Naive thymus-derived CD8-positive, alpha-beta T cell (primary cell): ENCODE measurements around the gene MFAP5. TPM values are rescaled to one million over a fixed set of nuclear protein-coding genes. Genes with fewer than 3 reads are reported as not detected.
A peak's percentile ranks its signal among the peaks of the same experiment; 100 is the strongest.

ENCODE experiments used
- ATAC-seq, 2 donors: fragments of 150-1000 bp; cut with Tn5 transposase in 1 of 2; sonication (Bioruptor Pico), chemical (Tn5 transposase) in 1 of 2; 1 replicate in 1 of 2; 2 replicates in 1 of 2; pipeline ENCODE4 v1.10.0; 2021; ENCODE audit warnings: mild to moderate bottlenecking in 2 of 2, moderate library complexity in 2 of 2
- POLR2A ChIA-PET: fragments of 350-600 bp; sonication (Branson Sonifier 250); formaldehyde crosslinking; loops from one replicate; lab custom pipeline; 2021; ENCODE audit warnings: antibody characterized with exemption; lab: Charles Lee
- DNase-seq, 10 donors: peaks; one replicate each; pipeline versions ENCODE4 v3.0.0 to v3.0.0-alpha.2; 2020 to 2022
- H3K27ac Mint-ChIP-seq, 10 donors: one replicate each; pipeline ENCODE4 v1.8.0; 2020 to 2022; ENCODE audit warnings: mild to moderate bottlenecking in 10 of 10, mixed read lengths in 10 of 10, moderate library complexity in 4 of 10, inconsistent platforms in 1 of 10
- H3K27me3 Mint-ChIP-seq, 5 donors: one replicate each; pipeline ENCODE4 v1.8.0; 2021 to 2022; ENCODE audit warnings: mixed read lengths in 5 of 5
- H3K36me3 Mint-ChIP-seq, 3 donors: one replicate each; pipeline ENCODE4 v1.8.0; 2020 to 2022; ENCODE audit warnings: mixed read lengths in 3 of 3, mild to moderate bottlenecking in 2 of 3, inconsistent platforms in 1 of 3
- H3K4me1 Mint-ChIP-seq, 4 donors: one replicate each; pipeline ENCODE4 v1.8.0; 2021 to 2022; ENCODE audit warnings: mixed read lengths in 4 of 4
- H3K4me3 Mint-ChIP-seq, 10 donors: one replicate each; pipeline ENCODE4 v1.8.0; 2020 to 2022; ENCODE audit warnings: mild to moderate bottlenecking in 10 of 10, mixed read lengths in 10 of 10, moderate library complexity in 6 of 10, inconsistent platforms in 1 of 10
- H3K9me3 Mint-ChIP-seq, 9 donors: one replicate each; pipeline ENCODE4 v1.8.0; 2020 to 2022; ENCODE audit warnings: mixed read lengths in 9 of 9, mild to moderate bottlenecking in 3 of 9, inconsistent platforms in 1 of 9, moderate library complexity in 1 of 9
- polyA plus RNA-seq, 3 donors: library from polyadenylated mRNA; unstranded; fragments of 300-500 nt; fragmentation: Illumina TruSeq; gene quantifications; one replicate each; pipeline ENCODE4 v1.2.3, GENCODE V29; 2021
- total RNA-seq, 8 experiments: library from RNA in 2 of 8; stranded (reverse) in 2 of 8; gene quantifications; one replicate each; pipeline ENCODE4 v1.2.3 and lab custom pipeline; 2021 to 2026

Gene MFAP5
- total and polyA plus RNA-seq, 5 experiments from 2014 or later = not detected

GRCh38 chr12:8667270-8667669 lies 4.6 kb upstream of the MFAP5 start:
- Mint-ChIP-seq H3K27ac (no peak overlapping the region), H3K4me1 (peaks cover 0 to 8% (median 0%) of the 10 kb centered on the region in 4 donors), H3K4me3 (no peak overlapping the region), H3K36me3 (no peaks in the 10 kb centered on the region), H3K27me3 (peaks cover 0 to 11% (median 6%) of the 10 kb centered on the region in 5 donors), H3K9me3 (peaks cover 0 to 4% (median 0%) of the 10 kb centered on the region in 9 donors)
- no peak for ATAC-seq
- DNase-seq = no peak
- POLR2A ChIA-PET = no interaction called here

- POLR2A ChIA-PET = no interaction called here
- DNase-seq = no peak
- Mint-ChIP-seq H3K27ac (no peak overlapping the region), H3K4me1 (peaks cover 0 to 8% (median 0%) of the 10 kb centered on the region in 4 donors), H3K4me3 (no peak overlapping the region), H3K9me3 (peaks cover 0 to 4% (median 0%) of the 10 kb centered on the region in 9 donors), H3K36me3 (no peaks in the 10 kb centered on the region), H3K27me3 (peaks cover 0 to 11% (median 5%) of the 10 kb centered on the region in 5 donors)
- ATAC-seq = no peak
Observed at GRCh38 chr12:8665759-8666158, 3.1 kb upstream of the MFAP5 start.

- H3K27ac Mint-ChIP-seq = peak overlapping the region in 1 of 10 donors; percentile 3
Observed at GRCh38 chr12:8664228-8664913, 1.7 kb upstream of the MFAP5 start.

GRCh38 chr12:8661751-8662150 lies 875 bp downstream of the MFAP5 start:
- Mint-ChIP-seq H3K9me3 (no peaks in the 10 kb centered on the region), H3K4me1 (no peaks in the 10 kb centered on the region), H3K27ac (no peak overlapping the region), H3K4me3 (no peak overlapping the region), H3K36me3 (no peaks in the 10 kb centered on the region), H3K27me3 (peaks cover 0 to 11% (median 5%) of the 10 kb centered on the region in 5 donors)
- ATAC-seq (no peak), DNase-seq (no peak)
- POLR2A ChIA-PET = no interaction called here

More at GRCh38 chr12:8664228-8664913, 1.7 kb upstream of the MFAP5 start:
- H3K9me3 Mint-ChIP-seq = peaks cover 0 to 1% (median 0%) of the 10 kb centered on the region in 9 donors
- POLR2A ChIA-PET = no interaction called here
- H3K4me1 Mint-ChIP-seq = peaks cover 0 to 8% (median 0%) of the 10 kb centered on the region in 4 donors
- peaks cover 0 to 11% (median 5%) of the 10 kb centered on the region in 5 donors for H3K27me3 Mint-ChIP-seq
- no peak for ATAC-seq
- DNase-seq = no peak
- no peaks in the 10 kb centered on the region for H3K36me3 Mint-ChIP-seq
- H3K4me3 Mint-ChIP-seq = no peak overlapping the region

GRCh38 chr12:8661016-8661415 lies 1.6 kb downstream of the MFAP5 start:
- Mint-ChIP-seq H3K27me3 (peaks cover 0 to 11% (median 5%) of the 10 kb centered on the region in 5 donors), H3K9me3 (no peaks in the 10 kb centered on the region), H3K27ac (no peak overlapping the region), H3K4me1 (no peaks in the 10 kb centered on the region), H3K4me3 (no peak overlapping the region), H3K36me3 (no peaks in the 10 kb centered on the region)
- DNase-seq = no peak
- POLR2A ChIA-PET = no interaction called here
- ATAC-seq = no peak

GRCh38 chr12:8658346-8658745 lies 4.3 kb downstream of the MFAP5 start:
- Mint-ChIP-seq H3K36me3 (no peaks in the 10 kb centered on the region), H3K27ac (no peak overlapping the region), H3K4me3 (no peak overlapping the region), H3K27me3 (no peaks in the 10 kb centered on the region), H3K9me3 (no peaks in the 10 kb centered on the region), H3K4me1 (no peaks in the 10 kb centered on the region)
- ATAC-seq = no peak
- DNase-seq = no peak
- POLR2A ChIA-PET = no interaction called here

- Mint-ChIP-seq H3K36me3 (no peaks in the 10 kb centered on the region), H3K27ac (no peak overlapping the region), H3K4me3 (no peak overlapping the region), H3K27me3 (no peaks in the 10 kb centered on the region), H3K9me3 (no peaks in the 10 kb centered on the region), H3K4me1 (no peaks in the 10 kb centered on the region)
- ATAC-seq = no peak
- POLR2A ChIA-PET = no interaction called here
- DNase-seq = no peak
Observed at GRCh38 chr12:8655421-8655820, 7.2 kb downstream of the MFAP5 start.

- peaks cover 0 to 2% (median 0%) of the 10 kb centered on the region in 5 donors for H3K27me3 Mint-ChIP-seq
- DNase-seq (peak in 1 of 10 donors; percentile 6), ATAC-seq (no peak)
- POLR2A ChIA-PET = interaction anchor here (1.3 kb wide), 1 partner anchor 8 kb away, joined by 5 read pairs; no protein-coding TSS in a partner anchor
- peak overlapping the region in 1 of 10 donors; percentile 11 for H3K27ac Mint-ChIP-seq
- no peak overlapping the region for H3K4me3 Mint-ChIP-seq
- H3K4me1 Mint-ChIP-seq = peaks cover 17 to 32% (median 30%) of the 10 kb centered on the region in 4 donors
- no peaks in the 10 kb centered on the region for H3K9me3 Mint-ChIP-seq
- H3K36me3 Mint-ChIP-seq = no peaks in the 10 kb centered on the region
Observed at GRCh38 chr12:8648576-8649205, 13.9 kb downstream of the MFAP5 start.

GRCh38 chr12:8647968-8648367 lies 14.7 kb downstream of the MFAP5 start:
- H3K4me3 Mint-ChIP-seq = no peak overlapping the region
- peaks cover 0 to 1% (median 0%) of the 10 kb centered on the region in 9 donors for H3K9me3 Mint-ChIP-seq
- no peaks in the 10 kb centered on the region for H3K36me3 Mint-ChIP-seq
- peaks cover 0 to 2% (median 0%) of the 10 kb centered on the region in 5 donors for H3K27me3 Mint-ChIP-seq
- POLR2A ChIA-PET = interaction anchor here (1.3 kb wide), 1 partner anchor 9 kb away, joined by 5 read pairs; no protein-coding TSS in a partner anchor
- ATAC-seq = no peak
- H3K27ac Mint-ChIP-seq = peak overlapping the region in 2 of 10 donors; percentile 14 to 79
- peaks cover 17 to 36% (median 33%) of the 10 kb centered on the region in 4 donors for H3K4me1 Mint-ChIP-seq
- DNase-seq = no peak

GRCh38 chr12:8644345-8645248 lies 18.0 kb downstream of the MFAP5 start:
- Mint-ChIP-seq H3K36me3 (no peaks in the 10 kb centered on the region), H3K27ac (peak overlapping the region; percentile 92 to 98 (median 94)), H3K27me3 (no peaks in the 10 kb centered on the region), H3K9me3 (peaks cover 0 to 2% (median 0%) of the 10 kb centered on the region in 9 donors), H3K4me3 (peak overlapping the region; percentile 61 to 87 (median 80)), H3K4me1 (peaks cover 17 to 36% (median 33%) of the 10 kb centered on the region in 4 donors)
- peak in 7 of 10 donors; percentile 5 to 48 (median 36) for DNase-seq
- peak; percentile 92 to 93 for ATAC-seq
- POLR2A ChIA-PET = interaction anchor here (1.2 kb wide), 1 partner anchor 305 kb away, joined by 6 read pairs; the partner anchor contains the start of gene M6PR

GRCh38 chr12:8642775-8643174 lies 19.9 kb downstream of the MFAP5 start:
- no peaks in the 10 kb centered on the region for H3K27me3 Mint-ChIP-seq
- no peak for DNase-seq
- ATAC-seq = no peak
- peaks cover 0 to 2% (median 0%) of the 10 kb centered on the region in 9 donors for H3K9me3 Mint-ChIP-seq
- H3K4me3 Mint-ChIP-seq = no peak overlapping the region
- H3K36me3 Mint-ChIP-seq = no peaks in the 10 kb centered on the region
- POLR2A ChIA-PET = interaction anchor here (0.6 kb wide), 1 partner anchor 421 kb away, joined by 3 read pairs; no protein-coding TSS in a partner anchor
- peak overlapping the region in 1 of 10 donors; percentile 49 for H3K27ac Mint-ChIP-seq
- peaks cover 14 to 29% (median 24%) of the 10 kb centered on the region in 4 donors for H3K4me1 Mint-ChIP-seq

- no peaks in the 10 kb centered on the region for H3K36me3 Mint-ChIP-seq
- no peaks in the 10 kb centered on the region for H3K27me3 Mint-ChIP-seq
- H3K4me3 Mint-ChIP-seq = no peak overlapping the region
- peak overlapping the region in 4 of 10 donors; percentile 29 to 76 (median 59) for H3K27ac Mint-ChIP-seq
- ATAC-seq (no peak), DNase-seq (no peak)
- POLR2A ChIA-PET = interaction anchor here (0.7 kb wide), 1 partner anchor 13 kb away, joined by 3 read pairs; no protein-coding TSS in a partner anchor
- peaks cover 0 to 2% (median 0%) of the 10 kb centered on the region in 9 donors for H3K9me3 Mint-ChIP-seq
- peaks cover 11 to 16% (median 15%) of the 10 kb centered on the region in 4 donors for H3K4me1 Mint-ChIP-seq
Observed at GRCh38 chr12:8639936-8640335, 22.7 kb downstream of the MFAP5 start.
